Stomach (tissue), 4 donors: ENCODE results near the gene FAM50A.

Experiments used
- EP300 ChIP-seq: sonication (generic); formaldehyde crosslinking; IDR thresholded peaks from one replicate; pipeline ENCODE4 v1.6.1; 2017; ENCODE audit warnings: antibody characterized with exemption
- TF ChIP-seq, protein P1 (sequence below), 7 experiments: fragments of 450-650 bp in 4 of 7; fragments of 200-600 bp in 3 of 7; sonication (generic) in 3 of 7; IDR thresholded peaks; one replicate each; pipeline ENCODE4 v1.5.1; 2016 to 2019; ENCODE audit warnings: antibody characterized with exemption in 7 of 7, control low read depth in 2 of 7, mild to moderate bottlenecking in 1 of 7

DNA sequence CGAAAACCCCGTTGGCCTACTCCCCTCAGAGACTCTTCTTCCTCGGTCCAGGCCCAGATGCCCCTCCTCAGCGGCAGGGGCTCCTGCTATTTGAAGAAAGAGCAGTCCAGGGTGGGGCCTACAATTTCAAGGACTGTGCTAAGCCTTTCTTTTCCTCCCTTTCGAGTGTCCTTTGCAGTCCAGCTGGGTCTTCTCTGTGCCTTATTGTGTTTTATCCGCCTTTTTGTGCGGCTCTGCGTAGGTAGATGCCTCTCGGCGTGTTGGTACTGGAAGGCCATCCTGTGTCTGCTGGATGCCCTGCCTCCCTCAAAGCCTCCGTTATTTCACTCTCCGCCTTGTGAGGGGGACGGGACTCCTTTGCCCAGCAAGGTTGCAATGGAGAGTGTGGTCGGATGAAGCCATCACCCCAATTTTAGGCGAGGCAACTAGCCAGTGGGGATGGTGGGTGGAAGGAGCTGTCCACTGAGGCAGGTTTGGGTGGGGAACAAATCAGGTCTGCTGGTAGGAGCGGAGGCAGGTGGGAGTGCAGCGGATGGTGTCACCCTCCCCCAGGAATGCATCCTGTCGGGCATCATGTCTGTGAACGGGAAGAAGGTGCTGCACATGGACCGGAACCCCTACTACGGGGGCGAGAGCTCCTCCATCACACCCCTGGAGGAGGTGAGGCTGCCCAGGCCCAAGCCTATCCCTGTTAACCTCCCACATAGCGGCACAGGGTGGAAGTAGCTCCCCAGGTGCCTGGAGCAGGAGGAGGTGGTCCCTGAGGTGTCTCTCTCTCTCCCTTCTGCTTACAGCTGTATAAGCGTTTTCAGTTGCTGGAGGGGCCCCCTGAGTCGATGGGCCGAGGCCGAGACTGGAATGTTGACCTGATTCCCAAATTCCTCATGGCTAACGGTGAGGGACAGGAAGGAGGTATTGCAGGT, 5.7 kb upstream of the FAM50A start:
- TF ChIP-seq, protein P1, sequence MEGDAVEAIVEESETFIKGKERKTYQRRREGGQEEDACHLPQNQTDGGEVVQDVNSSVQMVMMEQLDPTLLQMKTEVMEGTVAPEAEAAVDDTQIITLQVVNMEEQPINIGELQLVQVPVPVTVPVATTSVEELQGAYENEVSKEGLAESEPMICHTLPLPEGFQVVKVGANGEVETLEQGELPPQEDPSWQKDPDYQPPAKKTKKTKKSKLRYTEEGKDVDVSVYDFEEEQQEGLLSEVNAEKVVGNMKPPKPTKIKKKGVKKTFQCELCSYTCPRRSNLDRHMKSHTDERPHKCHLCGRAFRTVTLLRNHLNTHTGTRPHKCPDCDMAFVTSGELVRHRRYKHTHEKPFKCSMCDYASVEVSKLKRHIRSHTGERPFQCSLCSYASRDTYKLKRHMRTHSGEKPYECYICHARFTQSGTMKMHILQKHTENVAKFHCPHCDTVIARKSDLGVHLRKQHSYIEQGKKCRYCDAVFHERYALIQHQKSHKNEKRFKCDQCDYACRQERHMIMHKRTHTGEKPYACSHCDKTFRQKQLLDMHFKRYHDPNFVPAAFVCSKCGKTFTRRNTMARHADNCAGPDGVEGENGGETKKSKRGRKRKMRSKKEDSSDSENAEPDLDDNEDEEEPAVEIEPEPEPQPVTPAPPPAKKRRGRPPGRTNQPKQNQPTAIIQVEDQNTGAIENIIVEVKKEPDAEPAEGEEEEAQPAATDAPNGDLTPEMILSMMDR (IDR thresholded peaks at IDR 0.05), result no peak
- TF ChIP-seq EP300, result no peak
